NCI-H1105 (cell line): ENCODE data around the gene ACACA.

Experiments
- DNase-seq: peaks from one replicate; lab custom pipeline; 2025; lab: John Stamatoyannopoulos, UW

Gene ACACA

GRCh38 chr17:37291351-37291750 lies 115.3 kb downstream of the ACACA start:
- DNase-seq: no peak

- no peak for DNase-seq
Observed at GRCh38 chr17:37286430-37286829, 120.2 kb downstream of the ACACA start.

GRCh38 chr17:37284191-37284590 lies 122.4 kb downstream of the ACACA start:
- no peak for DNase-seq

GRCh38 chr17:37283414-37283961 lies 123.1 kb downstream of the ACACA start:
- no peak for DNase-seq

GRCh38 chr17:37280841-37281240 lies 125.8 kb downstream of the ACACA start:
- DNase-seq: no peak

GRCh38 chr17:37278247-37278894 lies 128.3 kb downstream of the ACACA start:
- DNase-seq: no peak

GRCh38 chr17:37276475-37276874 lies 130.2 kb downstream of the ACACA start:
- no peak for DNase-seq

GRCh38 chr17:37274461-37274860 lies 132.2 kb downstream of the ACACA start:
- no peak for DNase-seq

- DNase-seq: no peak
Observed at GRCh38 chr17:37273409-37274051, 133.1 kb downstream of the ACACA start.

- no peak for DNase-seq
Observed at GRCh38 chr17:37265446-37266173, 141.0 kb downstream of the ACACA start.

GRCh38 chr17:37261286-37261685 lies 145.3 kb downstream of the ACACA start:
- DNase-seq: no peak

GRCh38 chr17:37259030-37259735 lies 147.5 kb downstream of the ACACA start:
- DNase-seq: no peak

- DNase-seq: no peak
Observed at GRCh38 chr17:37256627-37257026, 150.0 kb downstream of the ACACA start.

- no peak for DNase-seq
Observed at GRCh38 chr17:37255432-37255831, 151.2 kb downstream of the ACACA start.

- DNase-seq: no peak
Observed at GRCh38 chr17:37247825-37248224, 158.8 kb downstream of the ACACA start.

- DNase-seq: no peak
Observed at GRCh38 chr17:37246085-37246484, 160.6 kb downstream of the ACACA start.

GRCh38 chr17:37240381-37240780 lies 166.3 kb downstream of the ACACA start:
- DNase-seq: no peak

GRCh38 chr17:37239690-37240334 lies 166.8 kb downstream of the ACACA start:
- no peak for DNase-seq

- no peak for DNase-seq
Observed at GRCh38 chr17:37234106-37234505, 172.5 kb downstream of the ACACA start.

GRCh38 chr17:37233036-37233435 lies 173.6 kb downstream of the ACACA start:
- no peak for DNase-seq

GRCh38 chr17:37231887-37232286 lies 174.7 kb downstream of the ACACA start:
- DNase-seq: no peak

GRCh38 chr17:37230633-37231032 lies 176.0 kb downstream of the ACACA start:
- DNase-seq: no peak
